Stimulated activated CD4-positive, alpha-beta T cell treated with anti-CD3 and anti-CD28 coated beads, Interleukin-1b, Interleukin-23, amount 100 ng/mL, for 24 hours (primary cell): ENCODE measurements around the gene CCR3.

Experiments
- DNase-seq, 4 experiments: peaks; one replicate each; pipeline ENCODE4 v3.0.0-alpha.2; 2020; ENCODE audit warnings: low read depth in 4 of 4, low spot score in 1 of 4

The CCR3 gene

GRCh38 chr3:46221391-46221790, 20.9 kb upstream of the CCR3 start:
- DNase-seq: no peak

GRCh38 chr3:46221938-46222337, 20.3 kb upstream of the CCR3 start:
- DNase-seq: no peak

- no peak for DNase-seq
Observed at GRCh38 chr3:46222435-46223161, 19.7 kb upstream of the CCR3 start.

GRCh38 chr3:46228260-46229242, 13.7 kb upstream of the CCR3 start:
- no peak for DNase-seq

GRCh38 chr3:46231323-46231722, 10.9 kb upstream of the CCR3 start:
- DNase-seq: no peak

GRCh38 chr3:46233194-46233593, 9.1 kb upstream of the CCR3 start:
- DNase-seq: no peak

- DNase-seq: no peak
Observed at GRCh38 chr3:46235425-46235824, 6.8 kb upstream of the CCR3 start.

GRCh38 chr3:46236294-46237054, 5.8 kb upstream of the CCR3 start:
- no peak for DNase-seq

GRCh38 chr3:46238386-46238785, 3.9 kb upstream of the CCR3 start:
- DNase-seq: no peak

- no peak for DNase-seq
Observed at GRCh38 chr3:46239301-46239938, 2.8 kb upstream of the CCR3 start.

GRCh38 chr3:46239952-46240351, 2.3 kb upstream of the CCR3 start:
- DNase-seq: no peak

GRCh38 chr3:46243560-46243959, 1.3 kb downstream of the CCR3 start:
- DNase-seq: no peak

- DNase-seq: no peak
Observed at GRCh38 chr3:46245146-46245545, 2.9 kb downstream of the CCR3 start.

- no peak for DNase-seq
Observed at GRCh38 chr3:46252980-46253379, 10.7 kb downstream of the CCR3 start.

- no peak for DNase-seq
Observed at GRCh38 chr3:46258525-46258924, 16.3 kb downstream of the CCR3 start.

GRCh38 chr3:46261926-46262594, 19.8 kb downstream of the CCR3 start:
- no peak for DNase-seq

- no peak for DNase-seq
Observed at GRCh38 chr3:46264002-46264401, 21.7 kb downstream of the CCR3 start.

GRCh38 chr3:46266598-46266997, 24.3 kb downstream of the CCR3 start:
- DNase-seq: no peak

GRCh38 chr3:46269556-46269955, 27.3 kb downstream of the CCR3 start:
- DNase-seq: no peak

- DNase-seq: no peak
Observed at GRCh38 chr3:46270474-46270873, 28.2 kb downstream of the CCR3 start.
